GM10248 (cell line): ENCODE data around the gene MAB21L3.

Source experiments
- CTCF ChIA-PET: fragments of 300-600 bp; sonication (Branson Sonifier 250); formaldehyde crosslinking; extraction: SDS; loops from one replicate; lab custom pipeline; 2021; ENCODE audit warnings: antibody characterized with exemption; lab: Yijun Ruan, JAX
- POLR2A ChIA-PET: fragments of 350-650 bp; sonication (Branson Sonifier 250); formaldehyde crosslinking; extraction: SDS; loops from one replicate; lab custom pipeline; 2020; ENCODE audit warnings: antibody characterized with exemption; lab: Yijun Ruan, JAX
- DNase-seq: peaks from one replicate; pipeline ENCODE4 v3.0.0; 2012; ENCODE audit errors: extremely low spot score
- CTCF ChIP-seq: IDR thresholded peaks from 2 replicates; pipeline ENCODE4 v1.5.1; 2012; ENCODE audit warnings: mild to moderate bottlenecking, low read depth; ENCODE audit errors: extremely low read depth, missing control alignments, control extremely low read depth

Gene MAB21L3

GRCh38 chr1:116168277-116169032 lies 57.3 kb downstream of the MAB21L3 start:
- DNase-seq: peak; percentile 89
- POLR2A ChIA-PET: no interaction called here

GRCh38 chr1:116169898-116170297 lies 58.7 kb downstream of the MAB21L3 start:
- DNase-seq: no peak
- POLR2A ChIA-PET: no interaction called here
- CTCF ChIA-PET: interaction anchor here (1.2 to 6.9 kb wide), 7 partner anchors 9 to 329 kb away, joined by 3 to 33 read pairs (median 10); no protein-coding TSS in a partner anchor
- no peak for TF ChIP-seq CTCF

More at GRCh38 chr1:116168277-116169032, 57.3 kb downstream of the MAB21L3 start:
- CTCF ChIA-PET: interaction anchor here (0.6 to 6.9 kb wide), 21 partner anchors 9 to 347 kb away, joined by 3 to 33 read pairs (median 4); no protein-coding TSS in a partner anchor
- peak; percentile 96 for TF ChIP-seq CTCF

- ChIA-PET POLR2A (no interaction called here), CTCF (interaction anchor here (0.6 to 3.2 kb wide), 2 partner anchors 20 to 341 kb away, joined by 3 to 27 read pairs; no protein-coding TSS in a partner anchor)
- no peak for TF ChIP-seq CTCF
- no peak for DNase-seq
These were observed 59.8 kb downstream of the MAB21L3 start for GRCh38 chr1:116170721-116171589.

- CTCF ChIA-PET: interaction anchor here (1.4 kb wide), 1 partner anchor 326 kb away, joined by 5 read pairs; no protein-coding TSS in a partner anchor
- TF ChIP-seq CTCF: no peak
- DNase-seq: no peak
- POLR2A ChIA-PET: no interaction called here
These were observed 61.5 kb downstream of the MAB21L3 start for GRCh38 chr1:116172666-116173065.

- TF ChIP-seq CTCF: no peak
- DNase-seq: no peak
- POLR2A ChIA-PET: no interaction called here
- CTCF ChIA-PET: interaction anchor here (1.3 to 2.1 kb wide), 2 partner anchors 9 to 36 kb away, joined by 5 to 6 read pairs; no protein-coding TSS in a partner anchor
These were observed 64.4 kb downstream of the MAB21L3 start for GRCh38 chr1:116175611-116176010.

GRCh38 chr1:116176306-116176789 lies 65.1 kb downstream of the MAB21L3 start:
- DNase-seq: no peak
- CTCF ChIA-PET: interaction anchor here (1.0 to 2.1 kb wide), 2 partner anchors 10 kb away, joined by 3 to 6 read pairs; no protein-coding TSS in a partner anchor
- TF ChIP-seq CTCF: no peak
- POLR2A ChIA-PET: no interaction called here
